HEK293 (cell line): ENCODE results near the gene PTPRK.

ENCODE experiments used
- CTCF ChIA-PET: fragments of 350-600 bp; formaldehyde crosslinking; extraction: SDS; loops from one replicate; lab custom pipeline; 2021; ENCODE audit warnings: antibody characterized with exemption; lab: Yijun Ruan, JAX
- POLR2A ChIA-PET: fragments of 300-600 bp; formaldehyde crosslinking; extraction: SDS; loops from one replicate; lab custom pipeline; 2020; ENCODE audit warnings: antibody characterized with exemption, inconsistent platforms; lab: Yijun Ruan, JAX
- H3K27ac ChIP-seq: fragments of 200-500 bp; sonication (Bioruptor generic); 2 replicates; pipeline ENCODE4 v1.5.1; 2014; ENCODE audit warnings: low read depth, low read length, control low read depth, inconsistent platforms; ENCODE audit errors: extremely low read depth
- H3K36me3 ChIP-seq, 2 experiments: fragments of 200-500 bp in 1 of 2; sonication (Bioruptor generic) in 1 of 2; 1 replicate in 1 of 2; 2 replicates in 1 of 2; pipeline ENCODE4 v1.5.1; 2014 to 2017; ENCODE audit warnings: inconsistent platforms in 2 of 2, low read length in 2 of 2; ENCODE audit not compliant: control insufficient read depth in 2 of 2, insufficient read depth in 1 of 2
- H3K4me1 ChIP-seq: fragments of 200-500 bp; sonication (Bioruptor generic); 2 replicates; pipeline ENCODE4 v1.5.1; 2014; ENCODE audit warnings: mild to moderate bottlenecking, low read length, inconsistent platforms; ENCODE audit not compliant: control insufficient read depth, insufficient read depth
- H3K4me3 ChIP-seq: 2 replicates; pipeline ENCODE4 v1.5.1; 2011; ENCODE audit warnings: low read depth, mild to moderate bottlenecking, control low read depth, low read length, moderate library complexity
- H3K9me3 ChIP-seq: fragments of 200-500 bp; sonication (Bioruptor generic); 2 replicates; pipeline ENCODE4 v1.5.1; 2014; ENCODE audit warnings: low read depth, low read length, inconsistent platforms; ENCODE audit not compliant: control insufficient read depth, insufficient read depth
- HOXD13 ChIP-seq: sonication (generic); formaldehyde crosslinking; IDR thresholded peaks from 2 replicates; pipeline ENCODE4 v1.8.0; 2022; ENCODE audit warnings: missing genetic modification reagents, borderline replicate concordance
- OVOL3 ChIP-seq: fragments of 450-650 bp; formaldehyde crosslinking; IDR thresholded peaks from 2 replicates; pipeline ENCODE4 v1.5.1; 2016; ENCODE audit warnings: missing biosample characterization, missing genetic modification characterization
- REPIN1 ChIP-seq: fragments of 450-650 bp; formaldehyde crosslinking; IDR thresholded peaks from 2 replicates; pipeline ENCODE4 v1.5.1; 2017; ENCODE audit warnings: missing biosample characterization, missing genetic modification characterization, low read depth
- ZBTB8A ChIP-seq: fragments of 450-650 bp; formaldehyde crosslinking; IDR thresholded peaks from 2 replicates; pipeline ENCODE4 v1.5.1; 2016; ENCODE audit warnings: missing biosample characterization, missing genetic modification characterization
- ZFP41 ChIP-seq: fragments of 450-650 bp; formaldehyde crosslinking; IDR thresholded peaks from 2 replicates; pipeline ENCODE4 v1.5.1; 2016; ENCODE audit warnings: missing biosample characterization, missing genetic modification characterization, borderline replicate concordance
- ZNF274 ChIP-seq, 2 experiments: fragments of 200-500 bp in 1 of 2; fragments of 450-650 bp in 1 of 2; sonication (Bioruptor generic) in 1 of 2; formaldehyde crosslinking in 1 of 2; IDR thresholded peaks; 2 replicates each; pipeline versions ENCODE4 v1.5.1 to v1.6.1; 2014 to 2016; ENCODE audit warnings: borderline replicate concordance in 1 of 2, inconsistent platforms in 1 of 2, low read length in 1 of 2, missing biosample characterization in 1 of 2, missing genetic modification characterization in 1 of 2
- ZNF292 ChIP-seq: fragments of 450-650 bp; formaldehyde crosslinking; IDR thresholded peaks from 2 replicates; pipeline ENCODE4 v1.5.1; 2016; ENCODE audit warnings: low read depth, missing biosample characterization, missing genetic modification characterization, borderline replicate concordance
- ZNF324 ChIP-seq: fragments of 450-650 bp; formaldehyde crosslinking; IDR thresholded peaks from 2 replicates; pipeline ENCODE4 v1.5.1; 2016; ENCODE audit warnings: missing biosample characterization, missing genetic modification characterization
- ZNF341 ChIP-seq: fragments of 450-650 bp; formaldehyde crosslinking; IDR thresholded peaks from 2 replicates; pipeline ENCODE4; 2016; ENCODE audit warnings: low read depth, missing biosample characterization, missing genetic modification characterization
- ZNF530 ChIP-seq: fragments of 450-650 bp; formaldehyde crosslinking; IDR thresholded peaks from 2 replicates; pipeline ENCODE4 v1.5.1; 2016; ENCODE audit warnings: low read depth, missing biosample characterization, missing genetic modification characterization
- ZNF558 ChIP-seq: fragments of 450-650 bp; formaldehyde crosslinking; IDR thresholded peaks from 2 replicates; pipeline ENCODE4 v1.5.1; 2016; ENCODE audit warnings: missing biosample characterization, missing genetic modification characterization
- ZNF658 ChIP-seq: fragments of 450-650 bp; formaldehyde crosslinking; IDR thresholded peaks from 2 replicates; pipeline ENCODE4; 2016; ENCODE audit warnings: missing biosample characterization, missing genetic modification characterization
- ZNF76 ChIP-seq: fragments of 450-650 bp; formaldehyde crosslinking; IDR thresholded peaks from 2 replicates; pipeline ENCODE4; 2016; ENCODE audit warnings: low read depth, missing biosample characterization, missing genetic modification characterization, borderline replicate concordance
- TF ChIP-seq, protein P1 (sequence below): fragments of 450-650 bp; formaldehyde crosslinking; IDR thresholded peaks from 2 replicates; pipeline ENCODE4 v1.5.1; 2017; ENCODE audit warnings: missing biosample characterization, missing genetic modification characterization
- TF ChIP-seq, protein P2 (sequence below): fragments of 450-650 bp; formaldehyde crosslinking; IDR thresholded peaks from 2 replicates; pipeline ENCODE4 v1.5.1; 2016; ENCODE audit warnings: missing biosample characterization, missing genetic modification characterization, low read depth
- TF ChIP-seq, protein P3 (sequence below): fragments of 450-650 bp; formaldehyde crosslinking; IDR thresholded peaks from 2 replicates; pipeline ENCODE4 v1.5.1; 2016; ENCODE audit warnings: missing biosample characterization, missing genetic modification characterization

PTPRK gene

DNA sequence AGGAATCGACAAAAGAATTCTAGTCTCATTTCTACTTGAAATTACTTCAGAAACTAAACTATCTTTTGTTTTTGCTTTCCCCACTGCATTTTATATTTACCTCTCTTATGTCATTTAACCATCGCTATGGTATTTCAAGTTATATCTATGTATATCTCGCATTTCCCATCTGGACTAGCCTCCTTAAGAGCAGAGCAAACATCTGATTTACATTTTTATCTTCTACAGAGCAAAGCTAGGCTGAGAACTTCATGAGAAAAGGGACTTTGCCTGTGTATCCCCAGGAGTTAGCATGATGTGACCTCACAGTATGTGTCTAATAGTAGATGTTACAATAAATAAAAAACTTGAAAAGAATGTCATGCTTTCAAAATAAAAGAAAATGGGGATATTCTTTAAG is 201.2 kb downstream of the PTPRK start:
- no peak overlapping the region for H3K27ac ChIP-seq
- POLR2A ChIA-PET = no interaction called here
- TF ChIP-seq REPIN1 (tag by site-specific recombination) = no peak
- no peak for TF ChIP-seq ZNF341 (tag by site-specific recombination)
- TF ChIP-seq, protein P1, sequence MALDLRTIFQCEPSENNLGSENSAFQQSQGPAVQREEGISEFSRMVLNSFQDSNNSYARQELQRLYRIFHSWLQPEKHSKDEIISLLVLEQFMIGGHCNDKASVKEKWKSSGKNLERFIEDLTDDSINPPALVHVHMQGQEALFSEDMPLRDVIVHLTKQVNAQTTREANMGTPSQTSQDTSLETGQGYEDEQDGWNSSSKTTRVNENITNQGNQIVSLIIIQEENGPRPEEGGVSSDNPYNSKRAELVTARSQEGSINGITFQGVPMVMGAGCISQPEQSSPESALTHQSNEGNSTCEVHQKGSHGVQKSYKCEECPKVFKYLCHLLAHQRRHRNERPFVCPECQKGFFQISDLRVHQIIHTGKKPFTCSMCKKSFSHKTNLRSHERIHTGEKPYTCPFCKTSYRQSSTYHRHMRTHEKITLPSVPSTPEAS (tag by site-specific recombination) = no peak
- TF ChIP-seq, protein P2, sequence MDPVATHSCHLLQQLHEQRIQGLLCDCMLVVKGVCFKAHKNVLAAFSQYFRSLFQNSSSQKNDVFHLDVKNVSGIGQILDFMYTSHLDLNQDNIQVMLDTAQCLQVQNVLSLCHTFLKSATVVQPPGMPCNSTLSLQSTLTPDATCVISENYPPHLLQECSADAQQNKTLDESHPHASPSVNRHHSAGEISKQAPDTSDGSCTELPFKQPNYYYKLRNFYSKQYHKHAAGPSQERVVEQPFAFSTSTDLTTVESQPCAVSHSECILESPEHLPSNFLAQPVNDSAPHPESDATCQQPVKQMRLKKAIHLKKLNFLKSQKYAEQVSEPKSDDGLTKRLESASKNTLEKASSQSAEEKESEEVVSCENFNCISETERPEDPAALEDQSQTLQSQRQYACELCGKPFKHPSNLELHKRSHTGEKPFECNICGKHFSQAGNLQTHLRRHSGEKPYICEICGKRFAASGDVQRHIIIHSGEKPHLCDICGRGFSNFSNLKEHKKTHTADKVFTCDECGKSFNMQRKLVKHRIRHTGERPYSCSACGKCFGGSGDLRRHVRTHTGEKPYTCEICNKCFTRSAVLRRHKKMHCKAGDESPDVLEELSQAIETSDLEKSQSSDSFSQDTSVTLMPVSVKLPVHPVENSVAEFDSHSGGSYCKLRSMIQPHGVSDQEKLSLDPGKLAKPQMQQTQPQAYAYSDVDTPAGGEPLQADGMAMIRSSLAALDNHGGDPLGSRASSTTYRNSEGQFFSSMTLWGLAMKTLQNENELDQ (tag by site-specific recombination) = no peak
- no peak for TF ChIP-seq HOXD13
- TF ChIP-seq ZNF292 (tag by site-specific recombination) = no peak
- no peak for TF ChIP-seq ZNF530 (tag by site-specific recombination)
- TF ChIP-seq ZNF658 = no peak
- H3K36me3 ChIP-seq = peaks cover 0 to 3% of the 10 kb centered on the region in 2 experiments; a peak in 1 of 3 replicates
- CTCF ChIA-PET = interaction anchor here (0.7 kb wide), 1 partner anchor 197 kb away, joined by 3 read pairs; no protein-coding TSS in a partner anchor
- no peaks in the 10 kb centered on the region for H3K9me3 ChIP-seq
- H3K4me3 ChIP-seq = no peak overlapping the region
- H3K4me1 ChIP-seq = 0 out of 2 replicates have a peak, but pooled peaks cover 4% of the 10 kb centered on the region

DNA sequence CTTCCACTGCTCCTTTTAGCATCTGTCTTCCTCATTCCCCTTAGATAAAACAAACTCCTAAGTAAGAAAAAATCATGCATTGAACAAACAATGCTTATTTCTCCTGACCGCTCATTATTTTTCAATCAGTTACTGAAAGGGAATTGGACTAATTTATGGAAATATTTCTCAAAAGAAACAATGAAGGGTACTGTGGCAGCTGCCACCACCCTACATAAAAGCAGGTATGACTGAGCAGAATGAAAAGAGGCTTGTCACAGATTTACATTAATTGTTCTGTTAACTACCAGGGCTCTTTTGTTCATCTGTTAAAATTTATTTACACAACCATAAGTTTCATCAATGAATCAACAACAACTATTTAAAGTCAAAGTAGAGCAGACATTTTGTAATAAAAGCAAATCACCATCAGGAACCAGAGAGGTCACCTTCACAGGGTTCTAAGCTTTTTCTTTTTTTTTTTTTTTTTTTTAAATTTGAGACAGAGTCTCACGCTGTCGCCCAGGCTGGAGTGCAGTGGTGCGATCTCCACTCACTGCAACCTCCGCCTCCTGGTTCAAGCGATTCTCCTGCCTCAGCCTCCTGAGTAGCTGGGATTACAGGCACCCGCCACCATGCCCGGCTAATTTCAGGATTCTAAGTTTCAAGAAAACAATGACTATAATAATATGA is 204.0 kb downstream of the PTPRK start:
- no peak overlapping the region for H3K27ac ChIP-seq

DNA sequence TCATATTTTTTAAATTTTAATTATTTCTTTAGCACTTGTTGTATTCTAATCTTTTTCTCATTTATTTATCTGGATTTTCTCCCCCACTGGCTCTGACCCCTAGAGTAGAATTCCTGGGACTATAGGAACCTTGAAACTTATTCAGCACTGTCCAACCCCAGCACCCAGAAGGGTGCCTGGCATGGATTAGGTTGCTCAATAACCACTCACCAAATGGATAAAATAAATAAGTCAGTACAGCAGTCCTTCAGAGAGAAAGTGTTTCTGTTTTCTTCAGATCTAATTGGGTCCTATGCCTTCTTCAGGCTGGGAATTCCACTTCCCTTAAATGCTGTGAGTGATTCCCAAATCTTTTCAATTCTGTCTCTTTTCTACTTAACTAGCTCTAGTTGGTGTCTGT is 206.2 kb downstream of the PTPRK start:
- no peak overlapping the region for H3K27ac ChIP-seq
- CTCF ChIA-PET = no interaction called here
- H3K36me3 ChIP-seq = no peaks in the 10 kb centered on the region
- peaks cover 9% of the 10 kb centered on the region for H3K4me1 ChIP-seq
- H3K4me3 ChIP-seq = no peak overlapping the region
- H3K9me3 ChIP-seq = no peaks in the 10 kb centered on the region
- TF ChIP-seq OVOL3 (tag by site-specific recombination) (no peak), ZNF324 (tag by site-specific recombination) (no peak), ZNF558 (tag by site-specific recombination) (no peak), ZNF274 (IDR thresholded peaks at IDR 0.05; ENCODE audit: low read length) (no peak), ZNF274 (tag by site-specific recombination; IDR thresholded peaks at IDR 0.05; ENCODE audit: borderline replicate concordance) (no peak), ZNF76 (tag by site-specific recombination) (no peak), ZFP41 (tag by site-specific recombination) (no peak), REPIN1 (tag by site-specific recombination) (no peak), ZBTB8A (tag by site-specific recombination) (no peak)
- TF ChIP-seq, protein P3, sequence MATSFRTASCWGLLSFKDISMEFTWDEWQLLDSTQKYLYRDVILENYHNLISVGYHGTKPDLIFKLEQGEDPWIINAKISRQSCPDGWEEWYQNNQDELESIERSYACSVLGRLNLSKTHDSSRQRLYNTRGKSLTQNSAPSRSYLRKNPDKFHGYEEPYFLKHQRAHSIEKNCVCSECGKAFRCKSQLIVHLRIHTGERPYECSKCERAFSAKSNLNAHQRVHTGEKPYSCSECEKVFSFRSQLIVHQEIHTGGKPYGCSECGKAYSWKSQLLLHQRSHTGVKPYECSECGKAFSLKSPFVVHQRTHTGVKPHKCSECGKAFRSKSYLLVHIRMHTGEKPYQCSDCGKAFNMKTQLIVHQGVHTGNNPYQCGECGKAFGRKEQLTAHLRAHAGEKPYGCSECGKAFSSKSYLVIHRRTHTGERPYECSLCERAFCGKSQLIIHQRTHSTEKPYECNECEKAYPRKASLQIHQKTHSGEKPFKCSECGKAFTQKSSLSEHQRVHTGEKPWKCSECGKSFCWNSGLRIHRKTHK = no peak
- TF ChIP-seq, protein P1 (tag by site-specific recombination) = no peak
- TF ChIP-seq, all 188 proteins: peak for 0
- POLR2A ChIA-PET = no interaction called here

More for the DNA sequence above, 204.0 kb downstream of the PTPRK start:
- H3K4me1 ChIP-seq = 0 out of 2 replicates have a peak, but pooled peaks cover 4% of the 10 kb centered on the region
- ChIA-PET POLR2A (no interaction called here), CTCF (interaction anchor here (1.4 to 2.0 kb wide), 2 partner anchors 11 to 13 kb away, joined by 4 to 8 read pairs; no protein-coding TSS in a partner anchor)
- no peak overlapping the region for H3K4me3 ChIP-seq
- no peaks in the 10 kb centered on the region for H3K36me3 ChIP-seq
- no peaks in the 10 kb centered on the region for H3K9me3 ChIP-seq
- no peak for TF ChIP-seq ZFP41 (tag by site-specific recombination)
- TF ChIP-seq, all 188 proteins: peak for 0
